HCT116 (cell line): ENCODE results near the gene MRPS23. TPM values are rescaled to one million over a fixed set of nuclear protein-coding genes. Genes with fewer than 3 reads are reported as not detected.

Experiments used
- ATAC-seq: fragments of 200-7000 bp; cut with Tn5 transposase; 2 replicates; pipeline ENCODE4 v1.9.1; 2020; ENCODE audit warnings: mild to moderate bottlenecking, moderate library complexity
- BruUV-seq: library from RNA; stranded (reverse); fragments of 400-500 nt; replicated peaks from 2 replicates; lab custom pipeline; 2021; lab: Mats Ljungman, UMichigan
- CTCF ChIA-PET: fragments of 300-600 bp; sonication (Branson Sonifier 250); formaldehyde crosslinking; loops from one replicate; lab custom pipeline; 2021; ENCODE audit warnings: antibody characterized with exemption; lab: Charles Lee
- POLR2A ChIA-PET: fragments of 300-600, 350-600 bp; sonication (Branson Sonifier 250); formaldehyde crosslinking; loops from one replicate; lab custom pipeline; 2021; ENCODE audit warnings: antibody characterized with exemption; lab: Charles Lee
- RAD21 ChIA-PET, 2 experiments: fragments of 300-600 bp; sonication (Branson Sonifier 250); formaldehyde crosslinking; loops; one replicate each; lab custom pipeline; 2023; ENCODE audit warnings: low total read pairs in 2 of 2; ENCODE audit not compliant: uncharacterized antibody in 2 of 2, unreplicated experiment in 2 of 2, low non-redundant PET in 1 of 2; lab: Charles Lee
- DNase-seq: peaks from one replicate; pipeline ENCODE4 v3.0.0-alpha.2; 2010; ENCODE audit warnings: low read depth, low spot score
- H2AFZ ChIP-seq: fragments of 200-600 bp; shearing (Covaris generic), sonication (generic); 2 replicates; pipeline ENCODE4 v1.6.1; 2017; ENCODE audit warnings: low read depth, mixed run types, mixed read lengths, antibody characterized with exemption, low read length; ENCODE audit not compliant: poor library complexity, severe bottlenecking
- H3K27ac ChIP-seq: 2 replicates; pipeline ENCODE4 v1.5.1; 2012; ENCODE audit warnings: low read depth, low read length
- H3K27me3 ChIP-seq: fragments of 200-600 bp; sonication (generic); 2 replicates; pipeline ENCODE4 v1.6.1; 2016; ENCODE audit warnings: mixed run types, low read length, mixed read lengths; ENCODE audit not compliant: insufficient read depth
- H3K36me3 ChIP-seq, 2 experiments: fragments of 200-500 bp in 1 of 2; fragments of 200-600 bp in 1 of 2; sonication (Bioruptor generic) in 1 of 2; sonication (generic) in 1 of 2; 2 replicates each; pipeline versions ENCODE4 v1.5.1 to v1.6.1; 2014 to 2016; ENCODE audit warnings: low read length in 2 of 2, inconsistent platforms in 1 of 2, mixed read lengths in 1 of 2, mixed run types in 1 of 2; ENCODE audit not compliant: insufficient read depth in 2 of 2, control insufficient read depth in 1 of 2
- H3K4me1 ChIP-seq, 2 experiments: fragments of 200-600 bp in 1 of 2; sonication (generic) in 1 of 2; 2 replicates each; pipeline versions ENCODE4 v1.5.1 to v1.6.1; 2012 to 2017; ENCODE audit warnings: low read length in 2 of 2, inconsistent platforms in 1 of 2, mild to moderate bottlenecking in 1 of 2, mixed read lengths in 1 of 2, mixed run types in 1 of 2, moderate library complexity in 1 of 2; ENCODE audit not compliant: insufficient read depth in 2 of 2, control insufficient read depth in 1 of 2
- H3K4me2 ChIP-seq: fragments of 200-600 bp; sonication (generic); 2 replicates; pipeline ENCODE4 v1.6.1; 2017; ENCODE audit warnings: mixed run types, low read length, mixed read lengths
- H3K4me3 ChIP-seq, 2 experiments: fragments of 200-600 bp in 1 of 2; sonication (generic) in 1 of 2; replicated peaks in 1 of 2; 2 replicates each; pipeline ENCODE4 v1.5.1; 2011 to 2016; ENCODE audit warnings: low read length in 2 of 2, control low read depth in 1 of 2, low read depth in 1 of 2, mild to moderate bottlenecking in 1 of 2, mixed read lengths in 1 of 2, mixed run types in 1 of 2
- H3K79me2 ChIP-seq: fragments of 200-600 bp; sonication (generic); 2 replicates; pipeline ENCODE4 v1.6.1; 2017; ENCODE audit warnings: mild to moderate bottlenecking, mixed run types, low read length, moderate library complexity, mixed read lengths; ENCODE audit not compliant: insufficient read depth
- H3K9ac ChIP-seq: fragments of 200-600 bp; sonication (generic); 2 replicates; pipeline ENCODE4 v1.6.1; 2016; ENCODE audit warnings: low read length, mixed read lengths
- H3K9me2 ChIP-seq: fragments of 200-600 bp; sonication (generic), shearing (Covaris generic); 2 replicates; pipeline ENCODE4 v1.6.1; 2017; ENCODE audit warnings: mixed run types, mild to moderate bottlenecking, moderate library complexity; ENCODE audit not compliant: insufficient read depth
- H3K9me3 ChIP-seq, 2 experiments: fragments of 200-500 bp in 1 of 2; fragments of 200-600 bp in 1 of 2; sonication (Bioruptor generic) in 1 of 2; sonication (generic) in 1 of 2; 2 replicates each; pipeline ENCODE4 v1.6.1; 2014 to 2017; ENCODE audit warnings: low read length in 2 of 2, mixed read lengths in 2 of 2, inconsistent platforms in 1 of 2, low read depth in 1 of 2, mild to moderate bottlenecking in 1 of 2, mixed run types in 1 of 2, moderate library complexity in 1 of 2; ENCODE audit not compliant: control insufficient read depth in 1 of 2, insufficient read depth in 1 of 2
- H4K20me1 ChIP-seq: fragments of 200-600 bp; sonication (generic), shearing (Covaris generic); 2 replicates; pipeline ENCODE4 v1.6.1; 2017; ENCODE audit warnings: mixed run types, mild to moderate bottlenecking, moderate library complexity; ENCODE audit not compliant: insufficient read depth
- CBX3 ChIP-seq: IDR thresholded peaks from 2 replicates; pipeline ENCODE4 v1.6.1; 2012; ENCODE audit warnings: low read depth
- CEBPB ChIP-seq: IDR thresholded peaks from 2 replicates; pipeline ENCODE4 v1.6.1; 2012; ENCODE audit warnings: low read depth
- EGR1 ChIP-seq: IDR thresholded peaks from 2 replicates; pipeline ENCODE4 v1.6.1; 2012; ENCODE audit warnings: low read depth
- EZH2 ChIP-seq: fragments of 200-600 bp; sonication (generic); IDR thresholded peaks from 2 replicates; pipeline ENCODE4 v1.6.1; 2017; ENCODE audit warnings: antibody characterized with exemption, mixed run types
- EZH2phosphoT487 ChIP-seq: fragments of 200-600 bp; IDR thresholded peaks from 2 replicates; pipeline ENCODE4 v1.6.1; 2018; ENCODE audit warnings: antibody characterized with exemption, borderline replicate concordance
- FOSL1 ChIP-seq: IDR thresholded peaks from 2 replicates; pipeline ENCODE4 v1.6.1; 2012; ENCODE audit warnings: low read depth
- JUND ChIP-seq: IDR thresholded peaks from 2 replicates; pipeline ENCODE4 v1.6.1; 2012
- POLR2A ChIP-seq: IDR thresholded peaks from 2 replicates; pipeline ENCODE4 v1.7.0; 2011; ENCODE audit warnings: borderline replicate concordance; ENCODE audit not compliant: insufficient read depth, insufficient read length; ENCODE audit errors: extremely low read depth
- POLR2AphosphoS5 ChIP-seq: IDR thresholded peaks from 2 replicates; pipeline ENCODE4 v1.6.1; 2011; ENCODE audit warnings: mild to moderate bottlenecking, low read depth, low read length, moderate library complexity
- SRF ChIP-seq: IDR thresholded peaks from 2 replicates; pipeline ENCODE4 v1.6.1; 2012; ENCODE audit warnings: low read depth
- intact Hi-C: fragments of 100-400 bp; cut with micrococcal nuclease; formaldehyde crosslinking; loops from 2 replicates; pipeline ENCODE4 v1.10.0; 2022
- total RNA-seq: library from RNA; stranded (reverse); gene quantifications from one replicate; pipeline ENCODE4 v1.2.1, GENCODE V29; 2021; ENCODE audit not compliant: unreplicated experiment
- TF ChIP-seq, protein P1 (sequence below): IDR thresholded peaks from 2 replicates; pipeline ENCODE4 v1.6.1; 2011; ENCODE audit warnings: mild to moderate bottlenecking, low read length, moderate library complexity; ENCODE audit not compliant: insufficient replicate concordance; ENCODE audit errors: extremely low read depth
- TF ChIP-seq, protein P2 (sequence below): IDR thresholded peaks from 2 replicates; pipeline ENCODE4 v1.6.1; 2012
- TF ChIP-seq, protein P3 (sequence below), 3 experiments: fragments of 200-600 bp in 1 of 3; sonication (generic) in 1 of 3; IDR thresholded peaks in 2 of 3; conservative IDR thresholded peaks in 1 of 3; 2 replicates each; pipeline ENCODE4 v1.5.1; 2012 to 2017; ENCODE audit warnings: low read depth in 2 of 3, low read length in 2 of 3, antibody characterized with exemption in 1 of 3, borderline replicate concordance in 1 of 3, control low read depth in 1 of 3, mild to moderate bottlenecking in 1 of 3, mixed read lengths in 1 of 3, mixed run types in 1 of 3, moderate library complexity in 1 of 3; ENCODE audit not compliant: insufficient read depth in 1 of 3

Gene MRPS23
- total RNA-seq, 1 experiment from 2014 or later, result 109 TPM

DNA sequence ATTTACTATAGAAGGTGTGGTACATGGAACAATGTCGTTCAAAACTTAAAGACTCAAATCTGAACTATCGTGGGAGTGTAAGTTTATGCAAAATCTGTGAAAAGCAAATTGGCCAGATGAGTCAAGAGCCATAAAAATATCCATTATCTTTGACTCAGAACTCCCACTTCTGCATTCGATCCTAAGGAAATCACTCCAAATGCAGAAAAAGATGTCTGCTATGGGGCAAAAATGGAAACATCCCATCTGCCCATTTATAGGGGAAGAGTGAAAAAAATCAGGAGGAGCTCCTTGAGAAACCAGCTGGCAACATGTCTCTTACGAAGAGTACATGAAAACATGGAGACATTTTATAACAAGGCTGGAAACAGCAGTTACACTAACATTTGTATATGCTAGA is 61.1 kb downstream of the MRPS23 start:
- no peak for ATAC-seq
- ChIA-PET RAD21 (interaction anchor here in 1 of 2 experiments (0.6 kb wide), 1 partner anchor 21 kb away, joined by 9 read pairs; no protein-coding TSS in a partner anchor), CTCF (no interaction called here)

DNA sequence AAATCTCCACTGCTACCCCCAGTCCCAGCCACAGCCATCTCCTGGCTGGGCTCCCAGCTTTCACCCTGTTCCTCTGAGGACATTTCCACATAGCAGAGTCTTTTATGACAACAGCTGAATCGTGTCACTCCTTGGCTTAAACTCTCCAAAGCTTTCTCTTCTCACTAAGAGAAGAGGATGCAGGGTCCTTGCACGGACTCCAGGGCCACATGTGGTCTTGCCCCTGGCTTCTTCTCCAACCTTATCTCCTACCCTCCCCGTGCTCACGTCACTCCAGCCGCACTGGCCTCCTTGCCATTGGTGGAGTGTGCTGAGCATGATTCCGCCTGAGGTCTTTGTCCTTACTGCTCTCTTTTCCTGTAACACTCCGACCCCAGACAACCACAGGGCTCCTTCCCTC is 64.8 kb downstream of the MRPS23 start:
- H3K9me3 ChIP-seq, result no peaks in the 10 kb centered on the region
- H3K79me2 ChIP-seq, result no peaks in the 10 kb centered on the region
- peaks cover 7 to 11% of the 10 kb centered on the region in 2 experiments; a peak in 2 of 4 replicates for H3K4me1 ChIP-seq
- intact Hi-C loops, result no loop called here
- H4K20me1 ChIP-seq, result no peaks in the 10 kb centered on the region
- peaks cover 37% of the 10 kb centered on the region for H3K27me3 ChIP-seq
- ATAC-seq, result no peak
- no peaks in the 10 kb centered on the region for H3K9me2 ChIP-seq
- RAD21 ChIA-PET, result no interaction called here
- H3K4me3 ChIP-seq, result no peak overlapping the region
- H3K27ac ChIP-seq, result no peak overlapping the region
- H3K36me3 ChIP-seq, result no peaks in the 10 kb centered on the region
- no TSS peak for BruUV-seq
- DNase-seq, result no peak
- no peak overlapping the region for H3K4me2 ChIP-seq
- CTCF ChIA-PET, result interaction anchor here (3.1 kb wide), 1 partner anchor 655 kb away, joined by 24 read pairs; no protein-coding TSS in a partner anchor
- no peak overlapping the region for H3K9ac ChIP-seq
- POLR2A ChIA-PET, result no interaction called here
- H2AFZ ChIP-seq, result no peak overlapping the region
- TF ChIP-seq, protein P1, sequence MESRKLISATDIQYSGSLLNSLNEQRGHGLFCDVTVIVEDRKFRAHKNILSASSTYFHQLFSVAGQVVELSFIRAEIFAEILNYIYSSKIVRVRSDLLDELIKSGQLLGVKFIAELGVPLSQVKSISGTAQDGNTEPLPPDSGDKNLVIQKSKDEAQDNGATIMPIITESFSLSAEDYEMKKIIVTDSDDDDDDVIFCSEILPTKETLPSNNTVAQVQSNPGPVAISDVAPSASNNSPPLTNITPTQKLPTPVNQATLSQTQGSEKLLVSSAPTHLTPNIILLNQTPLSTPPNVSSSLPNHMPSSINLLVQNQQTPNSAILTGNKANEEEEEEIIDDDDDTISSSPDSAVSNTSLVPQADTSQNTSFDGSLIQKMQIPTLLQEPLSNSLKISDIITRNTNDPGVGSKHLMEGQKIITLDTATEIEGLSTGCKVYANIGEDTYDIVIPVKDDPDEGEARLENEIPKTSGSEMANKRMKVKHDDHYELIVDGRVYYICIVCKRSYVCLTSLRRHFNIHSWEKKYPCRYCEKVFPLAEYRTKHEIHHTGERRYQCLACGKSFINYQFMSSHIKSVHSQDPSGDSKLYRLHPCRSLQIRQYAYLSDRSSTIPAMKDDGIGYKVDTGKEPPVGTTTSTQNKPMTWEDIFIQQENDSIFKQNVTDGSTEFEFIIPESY, result no peak
- TF ChIP-seq SRF, result no peak
- no peak for TF ChIP-seq JUND
- TF ChIP-seq, protein P2, sequence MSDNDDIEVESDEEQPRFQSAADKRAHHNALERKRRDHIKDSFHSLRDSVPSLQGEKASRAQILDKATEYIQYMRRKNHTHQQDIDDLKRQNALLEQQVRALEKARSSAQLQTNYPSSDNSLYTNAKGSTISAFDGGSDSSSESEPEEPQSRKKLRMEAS, result no peak
- TF ChIP-seq FOSL1, result no peak
- no peak for TF ChIP-seq EZH2
- TF ChIP-seq, protein P3, sequence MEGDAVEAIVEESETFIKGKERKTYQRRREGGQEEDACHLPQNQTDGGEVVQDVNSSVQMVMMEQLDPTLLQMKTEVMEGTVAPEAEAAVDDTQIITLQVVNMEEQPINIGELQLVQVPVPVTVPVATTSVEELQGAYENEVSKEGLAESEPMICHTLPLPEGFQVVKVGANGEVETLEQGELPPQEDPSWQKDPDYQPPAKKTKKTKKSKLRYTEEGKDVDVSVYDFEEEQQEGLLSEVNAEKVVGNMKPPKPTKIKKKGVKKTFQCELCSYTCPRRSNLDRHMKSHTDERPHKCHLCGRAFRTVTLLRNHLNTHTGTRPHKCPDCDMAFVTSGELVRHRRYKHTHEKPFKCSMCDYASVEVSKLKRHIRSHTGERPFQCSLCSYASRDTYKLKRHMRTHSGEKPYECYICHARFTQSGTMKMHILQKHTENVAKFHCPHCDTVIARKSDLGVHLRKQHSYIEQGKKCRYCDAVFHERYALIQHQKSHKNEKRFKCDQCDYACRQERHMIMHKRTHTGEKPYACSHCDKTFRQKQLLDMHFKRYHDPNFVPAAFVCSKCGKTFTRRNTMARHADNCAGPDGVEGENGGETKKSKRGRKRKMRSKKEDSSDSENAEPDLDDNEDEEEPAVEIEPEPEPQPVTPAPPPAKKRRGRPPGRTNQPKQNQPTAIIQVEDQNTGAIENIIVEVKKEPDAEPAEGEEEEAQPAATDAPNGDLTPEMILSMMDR (IDR thresholded peaks at IDR 0.05 in 2 of 3, conservative IDR thresholded peaks at IDR 0.05 in 1 of 3; ENCODE audit: borderline replicate concordance in 1 of 3, insufficient read depth in 1 of 3, low read depth in 2 of 3, low read length in 2 of 3), result no peak
- no peak for TF ChIP-seq EGR1
- no peak for TF ChIP-seq POLR2AphosphoS5
- TF ChIP-seq POLR2A, result no peak
- no peak for TF ChIP-seq CEBPB
- TF ChIP-seq CBX3, result no peak

More for the DNA sequence above, 61.1 kb downstream of the MRPS23 start:
- H3K9me2 ChIP-seq, result no peaks in the 10 kb centered on the region
- peaks cover 42% of the 10 kb centered on the region for H3K27me3 ChIP-seq
- DNase-seq, result no peak
- H3K9me3 ChIP-seq, result no peaks in the 10 kb centered on the region
- H2AFZ ChIP-seq, result no peak overlapping the region
- no peak overlapping the region for H3K4me2 ChIP-seq
- POLR2A ChIA-PET, result no interaction called here
- no peaks in the 10 kb centered on the region for H4K20me1 ChIP-seq
- no peak overlapping the region for H3K9ac ChIP-seq
- no peak overlapping the region for H3K27ac ChIP-seq
- intact Hi-C loops, result no loop called here
- peaks cover 0 to under 1% of the 10 kb centered on the region in 2 experiments; a peak in 1 of 4 replicates for H3K4me1 ChIP-seq
- BruUV-seq, result no TSS peak
- no peak overlapping the region for H3K4me3 ChIP-seq
- no peaks in the 10 kb centered on the region for H3K36me3 ChIP-seq
- no peaks in the 10 kb centered on the region for H3K79me2 ChIP-seq
- TF ChIP-seq, protein P3 (IDR thresholded peaks at IDR 0.05 in 2 of 3, conservative IDR thresholded peaks at IDR 0.05 in 1 of 3; ENCODE audit: borderline replicate concordance in 1 of 3, insufficient read depth in 1 of 3, low read depth in 2 of 3, low read length in 2 of 3), result no peak
- TF ChIP-seq EZH2phosphoT487, result no peak
